CD4-positive, alpha-beta T cell treated with Interleukin-17A for 1 hour (primary cell): ENCODE results near the gene ST6GALNAC5.
"Not testable (repeated sequence)": the region's sequence is repeated elsewhere in the genome, so short reads cannot be mapped to it uniquely, and the experiment has no call there.

Source experiments
- DNase-seq: peaks from one replicate; pipeline ENCODE4 v3.0.0-alpha.2; 2020

ST6GALNAC5 gene

DNA sequence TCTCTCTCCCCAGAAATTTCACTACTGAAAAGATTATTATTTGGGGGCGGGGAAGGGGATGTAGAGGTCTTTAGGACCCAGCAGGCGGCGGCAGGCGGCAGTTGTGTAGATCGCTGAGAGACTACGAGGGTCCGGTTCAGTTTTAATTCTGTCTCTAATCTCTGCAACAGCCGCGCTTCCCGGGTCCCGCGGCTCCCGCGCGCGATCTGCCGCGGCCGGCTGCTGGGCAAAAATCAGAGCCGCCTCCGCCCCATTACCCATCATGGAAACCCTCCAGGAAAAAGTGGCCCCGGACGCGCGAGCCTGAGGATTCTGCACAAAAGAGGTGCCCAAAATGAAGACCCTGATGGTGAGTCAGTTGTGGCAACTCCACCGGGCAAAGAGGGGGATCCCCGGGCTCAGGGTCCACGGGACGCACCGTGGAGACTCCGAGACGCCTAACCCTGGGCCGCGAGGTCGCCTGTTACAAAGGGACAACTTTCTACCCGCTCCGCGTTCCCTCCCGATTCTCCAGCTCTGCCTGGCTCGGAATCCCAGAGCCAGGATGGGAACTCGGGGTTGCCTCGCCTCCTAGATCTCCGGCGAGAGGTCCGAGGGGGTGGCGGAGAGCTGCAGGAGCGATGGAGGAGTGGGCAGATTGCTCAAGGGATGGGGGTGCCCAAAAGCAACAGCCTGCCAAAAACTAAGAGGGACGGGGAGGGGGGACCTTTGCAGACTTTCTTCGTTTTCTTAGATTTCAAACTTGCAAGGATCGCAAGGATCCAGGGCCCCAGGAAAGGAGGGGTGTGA lies at the start of gene ST6GALNAC5:
TSS of gene ST6GALNAC5 (plus strand) at position 139 of the 789 bp plus-strand sequence.
- no peak for DNase-seq

GRCh38 chr1:76820028-76820427 lies 47.3 kb upstream of the ST6GALNAC5 start:
- no peak for DNase-seq

DNA sequence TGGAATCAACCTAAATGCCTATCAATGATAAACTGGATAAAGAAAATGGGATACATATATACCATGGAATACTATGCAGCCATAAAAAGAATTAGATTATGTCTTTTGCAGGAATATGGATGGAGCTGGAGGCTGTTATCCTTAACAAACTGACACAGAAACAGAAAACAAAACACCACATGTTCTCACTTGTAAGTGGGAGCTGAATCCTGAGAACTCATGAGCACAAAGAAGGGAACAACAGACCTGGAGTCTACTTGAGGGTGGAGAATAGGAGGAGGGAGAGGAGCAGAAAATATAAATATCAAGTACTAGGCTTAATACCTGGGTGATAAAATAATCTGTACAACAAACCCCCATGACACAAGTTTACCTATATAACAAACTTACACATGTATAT lies 44.3 kb upstream of the ST6GALNAC5 start:
- not testable (repeated sequence) for DNase-seq

- DNase-seq: no peak
Observed at GRCh38 chr1:76824106-76824505, 43.2 kb upstream of the ST6GALNAC5 start.

DNA sequence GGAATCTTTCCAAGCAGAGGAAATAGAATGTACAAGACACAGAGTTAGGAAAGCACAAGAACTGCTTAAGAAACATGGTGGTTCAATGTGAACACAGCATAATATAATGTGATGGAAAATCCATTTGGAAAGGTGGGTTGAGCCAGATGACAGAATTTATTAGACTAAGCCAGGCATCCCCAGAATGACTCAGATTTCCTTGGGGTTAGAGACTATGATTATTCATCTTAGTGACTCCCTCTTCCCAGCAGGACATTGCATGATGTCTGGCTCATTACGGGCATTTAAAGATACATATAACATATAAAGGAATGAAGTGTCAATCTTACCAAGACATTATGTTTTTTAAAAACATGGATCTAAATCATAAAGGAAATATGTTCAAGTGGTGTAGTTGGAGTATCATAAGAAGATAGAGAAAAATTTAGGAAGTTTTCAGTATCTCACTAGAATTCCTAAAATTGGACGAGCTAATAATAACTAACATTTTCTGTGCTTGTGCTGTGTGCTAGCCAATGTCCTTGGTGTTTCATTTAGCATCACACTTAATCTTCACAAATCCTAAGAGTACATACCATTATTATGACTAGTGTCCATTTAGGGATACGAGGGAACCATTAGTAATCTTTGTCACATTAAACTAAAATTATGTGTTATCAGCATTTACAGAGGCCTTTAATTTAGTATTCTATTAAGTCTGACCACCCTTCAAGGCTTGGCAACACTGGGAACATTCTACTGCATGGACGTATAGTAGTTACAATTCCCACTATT lies 41.0 kb upstream of the ST6GALNAC5 start:
- no peak for DNase-seq

DNA sequence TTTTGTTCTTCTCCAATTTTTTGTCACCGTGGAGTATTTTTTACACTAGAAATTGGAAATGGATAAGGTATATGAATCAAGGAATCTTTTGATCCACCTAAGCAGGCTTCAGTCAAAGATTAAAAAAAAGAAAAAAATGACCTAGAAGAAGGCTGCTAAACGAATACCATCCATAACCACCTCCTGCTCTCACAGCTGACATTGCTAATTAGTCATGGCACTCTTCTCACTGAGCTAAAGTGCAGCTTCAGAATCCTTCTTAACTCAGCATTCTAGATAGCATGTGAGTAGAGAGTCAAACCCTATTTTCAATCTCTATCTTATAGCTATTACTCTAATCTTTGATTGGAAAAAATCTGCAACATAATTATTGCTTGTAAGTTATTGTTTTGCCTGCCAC lies 40.2 kb upstream of the ST6GALNAC5 start:
- DNase-seq: no peak

DNA sequence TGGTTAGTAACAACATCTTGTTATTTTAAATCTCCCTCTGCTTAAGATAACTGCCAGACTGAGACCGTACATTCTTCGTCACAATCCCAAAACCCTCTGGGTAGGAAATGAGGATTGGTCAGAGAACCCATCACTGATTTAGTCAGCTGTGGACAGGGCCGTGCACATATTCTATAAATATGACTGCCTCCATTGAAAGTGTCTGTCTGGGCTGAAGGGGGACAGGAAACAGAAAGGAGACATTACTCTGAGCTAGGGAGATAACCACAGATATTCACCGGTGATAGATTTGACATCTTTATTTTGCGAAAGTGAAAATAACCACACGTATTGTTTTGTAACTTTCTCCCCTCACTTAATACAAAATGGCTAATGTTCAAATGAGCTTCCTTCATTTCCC lies 36.9 kb upstream of the ST6GALNAC5 start:
- no peak for DNase-seq

GRCh38 chr1:76832521-76832920 lies 34.8 kb upstream of the ST6GALNAC5 start:
- DNase-seq: no peak

- DNase-seq: no peak
Observed at GRCh38 chr1:76833151-76833550, 34.1 kb upstream of the ST6GALNAC5 start.

DNA sequence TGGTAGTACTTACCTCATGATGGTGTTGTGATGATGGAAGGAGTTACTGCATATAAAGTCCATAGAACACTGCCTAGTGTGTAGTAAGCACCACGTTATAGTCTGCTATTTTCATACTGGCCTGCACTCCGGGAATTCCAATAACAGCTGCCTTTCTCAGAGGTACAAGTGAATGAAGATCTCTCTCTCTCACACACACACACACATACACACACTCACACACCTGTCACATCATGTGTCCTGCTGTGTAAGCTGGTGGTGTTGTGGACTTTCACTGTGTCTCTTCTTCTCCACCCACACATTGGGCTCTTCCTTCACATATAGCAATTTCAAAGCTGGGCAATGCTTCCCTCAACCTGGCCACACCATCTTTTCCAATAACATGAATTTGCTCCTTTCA lies 33.4 kb upstream of the ST6GALNAC5 start:
- no peak for DNase-seq

DNA sequence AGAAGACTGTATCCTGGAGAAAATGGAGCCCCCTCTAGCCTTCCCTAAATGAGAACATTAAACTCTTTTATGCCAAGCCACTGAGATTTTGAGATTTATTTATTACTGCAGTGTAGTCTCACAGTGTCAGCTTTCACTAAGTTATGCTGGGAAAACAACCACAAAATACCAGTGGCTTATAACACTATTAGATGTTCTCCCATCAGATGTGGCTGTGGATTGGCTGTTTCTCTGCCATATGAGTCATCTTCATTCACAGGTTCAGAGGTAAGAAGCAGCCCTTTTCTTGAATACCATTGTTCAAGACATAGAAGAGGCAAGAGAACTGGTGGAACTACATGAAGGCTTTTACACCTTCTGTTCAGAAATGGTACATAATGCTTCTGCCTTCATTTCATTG lies 32.1 kb upstream of the ST6GALNAC5 start:
- DNase-seq: no peak

DNA sequence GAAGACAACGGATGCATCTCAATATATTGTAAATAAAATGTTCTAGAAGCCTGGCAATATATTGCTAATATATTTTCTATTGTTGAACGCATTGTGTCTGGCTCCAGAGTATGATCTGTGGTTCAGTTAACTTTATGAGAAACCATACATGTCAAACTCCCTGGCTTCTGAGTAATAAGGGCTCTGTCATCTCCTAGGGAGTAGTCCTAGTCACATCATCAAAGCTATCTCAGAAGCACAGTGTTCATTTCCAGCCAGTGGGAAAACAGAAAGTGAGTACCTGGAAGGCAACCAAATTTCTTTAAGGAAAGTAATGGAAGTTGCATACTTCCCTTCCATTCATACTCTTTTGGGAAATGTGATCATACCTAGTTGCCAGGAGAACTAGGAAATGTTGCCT lies 27.0 kb upstream of the ST6GALNAC5 start:
- DNase-seq: no peak

DNA sequence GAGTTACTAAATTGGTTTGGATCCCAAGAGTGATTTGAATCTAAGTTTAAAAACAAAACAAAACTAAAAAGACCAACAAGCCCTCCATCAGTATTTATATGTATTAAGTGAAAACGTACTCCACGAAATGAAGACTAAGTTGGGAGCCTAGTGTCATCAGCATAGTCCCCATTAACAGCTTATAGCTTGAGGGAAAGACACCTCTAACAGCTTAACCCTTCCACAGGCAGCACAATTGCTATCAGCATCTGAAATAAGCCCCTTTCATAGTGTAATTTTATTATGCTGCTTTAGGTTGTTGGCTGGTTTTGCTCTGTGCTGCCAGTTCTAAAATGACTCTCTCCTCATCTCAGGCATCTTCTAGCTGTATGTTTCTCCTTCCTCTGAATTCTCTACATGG lies 25.8 kb upstream of the ST6GALNAC5 start:
- DNase-seq: no peak

GRCh38 chr1:76843821-76844464 lies 23.3 kb upstream of the ST6GALNAC5 start:
- DNase-seq: peak; percentile 11

DNA sequence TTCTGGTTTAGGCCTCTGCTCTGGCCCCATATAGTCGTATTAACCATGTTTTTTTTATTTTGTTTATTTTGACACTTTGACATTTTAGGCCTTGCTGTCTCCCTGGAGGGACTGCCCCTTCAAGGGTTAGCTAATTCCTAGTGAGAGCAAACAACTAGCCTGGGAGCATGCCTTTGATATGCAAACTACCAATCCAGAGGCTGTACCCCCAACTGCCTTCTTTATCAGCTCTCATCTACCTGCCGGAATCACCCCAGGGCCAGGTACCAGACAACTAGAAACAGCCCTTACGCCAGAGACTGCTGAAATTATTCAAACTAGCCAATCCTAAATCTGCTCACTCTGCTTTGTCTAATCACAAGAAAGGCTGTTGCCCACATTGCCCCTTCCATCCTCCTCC lies 13.0 kb upstream of the ST6GALNAC5 start:
- no peak for DNase-seq

GRCh38 chr1:76856104-76856503 lies 11.2 kb upstream of the ST6GALNAC5 start:
- no peak for DNase-seq

GRCh38 chr1:76857138-76857537 lies 10.1 kb upstream of the ST6GALNAC5 start:
- DNase-seq: no peak

- DNase-seq: no peak
Observed at GRCh38 chr1:76857973-76858372, 9.3 kb upstream of the ST6GALNAC5 start.

DNA sequence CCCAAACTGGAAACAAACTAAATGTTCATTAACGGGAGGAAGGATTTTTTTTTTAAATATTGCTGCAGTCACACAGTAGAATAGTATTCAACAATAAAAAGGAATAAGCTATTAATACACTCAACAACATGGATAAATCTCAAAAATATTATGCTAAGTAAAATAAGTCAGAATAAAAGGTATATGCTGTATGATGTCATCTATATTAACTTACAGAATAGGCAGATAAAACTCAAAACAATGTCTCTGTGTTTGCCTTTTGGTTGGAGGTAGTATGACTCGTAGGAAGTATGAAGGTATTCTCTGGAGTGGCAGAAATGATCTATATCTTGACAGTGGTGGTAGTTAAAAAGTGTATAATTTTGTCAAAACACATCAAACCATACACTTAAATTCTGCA lies 6.1 kb upstream of the ST6GALNAC5 start:
- no peak for DNase-seq

DNA sequence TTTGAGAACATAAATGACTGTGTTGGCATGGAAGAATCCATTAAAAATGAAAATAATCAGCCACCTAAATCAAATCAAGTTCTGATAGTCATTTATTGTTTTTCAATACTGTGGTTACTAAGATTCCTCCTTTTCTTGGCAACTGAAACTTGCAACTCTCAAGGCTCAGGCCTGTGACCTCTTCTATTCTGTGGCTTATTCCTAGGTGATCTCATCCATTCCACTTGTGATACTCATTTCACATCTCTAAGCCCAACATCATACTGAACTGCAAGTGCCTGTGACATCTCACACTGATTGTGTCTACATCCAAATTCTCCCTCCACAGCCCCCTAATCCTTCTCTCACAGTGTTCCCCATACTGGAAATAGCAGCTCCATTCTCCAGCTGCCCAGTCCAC lies 4.8 kb upstream of the ST6GALNAC5 start:
- no peak for DNase-seq

GRCh38 chr1:76864383-76864782 lies 2.9 kb upstream of the ST6GALNAC5 start:
- no peak for DNase-seq

- no peak for DNase-seq
Observed at GRCh38 chr1:76865696-76866286, 1.5 kb upstream of the ST6GALNAC5 start.

- DNase-seq: no peak
Observed at GRCh38 chr1:76866566-76866965, 714 bp upstream of the ST6GALNAC5 start.
